HG03432 (cell line): ENCODE measurements around the gene RUVBL1.

ENCODE experiments used
- ATAC-seq: cut with Tn5 transposase; IDR thresholded peaks from one replicate; pipeline ENCODE4 v1.9.1; 2021; ENCODE audit warnings: mild to moderate bottlenecking, moderate library complexity; ENCODE audit not compliant: unreplicated experiment

The RUVBL1 gene

DNA sequence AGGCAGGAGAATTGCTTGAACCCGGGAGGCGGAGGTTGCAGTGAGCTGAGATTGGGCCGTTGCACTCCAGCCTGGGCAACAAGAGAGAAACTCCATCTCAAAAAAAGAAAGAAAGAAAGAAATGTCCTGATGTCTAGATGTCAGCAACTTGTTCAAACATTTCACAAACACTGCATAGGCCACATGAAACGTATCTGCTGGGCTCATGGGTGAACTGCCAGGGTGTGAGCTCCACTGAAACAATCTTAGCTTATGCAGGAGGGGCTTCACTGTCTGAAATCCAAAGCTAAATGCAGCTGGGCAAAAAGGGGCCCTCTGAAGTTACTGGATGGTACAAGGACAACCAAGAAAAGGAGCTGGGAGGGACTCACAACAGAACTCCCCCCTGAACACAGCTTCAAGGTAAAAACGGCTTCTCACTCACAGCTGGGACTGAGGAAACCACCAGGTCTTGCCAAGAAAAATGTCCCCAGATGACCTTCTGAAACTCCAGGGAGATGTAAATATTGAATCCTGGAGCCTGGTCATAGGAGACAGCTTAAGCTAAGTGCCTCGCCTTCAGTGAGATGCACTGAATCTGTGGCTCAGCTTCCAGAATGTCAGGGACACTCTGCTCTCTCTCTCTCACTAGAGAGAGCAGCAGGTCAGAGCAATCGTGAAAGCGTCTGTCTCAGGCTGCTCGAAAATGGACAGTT, 39.5 kb downstream of the RUVBL1 start:
- ATAC-seq, result no peak

- ATAC-seq, result no peak
Observed at GRCh38 chr3:128083396-128083795, 40.2 kb downstream of the RUVBL1 start.

DNA sequence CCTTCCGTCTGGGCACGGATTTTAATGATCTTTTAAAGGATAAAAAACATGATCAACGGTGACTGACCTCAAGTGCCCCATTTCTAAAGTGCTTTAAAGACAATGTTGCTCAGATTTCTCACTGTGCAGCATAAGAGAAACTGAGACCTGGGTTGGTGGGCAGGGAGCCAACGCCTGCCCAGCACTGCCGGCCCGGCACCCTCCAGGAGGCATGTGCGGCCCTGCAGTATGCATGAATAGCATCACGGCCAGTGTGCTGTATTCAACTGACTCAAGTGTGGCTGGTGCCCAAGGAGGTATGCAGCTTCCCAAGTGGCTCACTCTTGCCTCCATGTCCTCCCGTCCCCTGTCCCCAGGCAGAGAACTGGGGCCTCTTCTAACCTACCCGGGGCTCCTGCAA, 41.1 kb downstream of the RUVBL1 start:
- ATAC-seq, result no peak

DNA sequence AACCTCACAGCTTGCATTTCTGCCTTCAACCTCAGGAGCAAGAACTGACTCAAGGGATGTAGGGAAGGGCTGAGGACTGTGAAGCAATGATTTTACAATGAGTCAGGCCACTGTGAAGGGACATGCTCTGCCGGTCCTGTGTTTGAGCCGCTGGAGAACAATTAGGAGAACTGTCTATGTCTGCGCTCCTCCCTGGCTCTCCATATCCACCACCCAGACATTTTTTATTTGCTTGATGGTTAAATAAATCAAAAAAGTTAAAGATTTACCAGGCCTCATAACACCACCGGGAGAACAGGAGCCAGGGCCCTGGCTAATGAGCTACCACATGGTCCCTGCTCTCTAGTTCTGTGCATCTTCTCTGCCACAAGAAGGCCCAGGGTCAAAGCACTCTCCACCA, 41.8 kb downstream of the RUVBL1 start:
- ATAC-seq, result no peak

DNA sequence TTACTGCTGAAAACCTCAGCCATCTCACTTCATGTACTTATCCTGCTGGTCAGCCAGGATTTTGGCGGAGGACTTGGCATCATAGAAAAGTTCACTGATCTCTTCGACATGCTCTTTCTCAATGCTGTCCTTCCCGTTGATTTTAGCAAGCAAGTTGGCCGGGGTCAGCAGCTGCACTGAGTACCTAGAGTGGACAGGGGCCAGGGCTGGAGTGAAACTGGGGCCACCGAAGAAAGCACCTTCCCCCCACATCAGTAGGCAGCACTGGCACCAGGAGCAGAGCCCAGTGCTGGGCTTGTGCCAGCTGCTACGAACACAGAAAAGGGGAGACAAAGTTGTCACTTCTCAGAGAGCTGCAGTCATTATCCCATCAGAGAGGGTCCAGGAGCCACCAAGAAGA, 42.4 kb downstream of the RUVBL1 start:
- ATAC-seq, result no peak

DNA sequence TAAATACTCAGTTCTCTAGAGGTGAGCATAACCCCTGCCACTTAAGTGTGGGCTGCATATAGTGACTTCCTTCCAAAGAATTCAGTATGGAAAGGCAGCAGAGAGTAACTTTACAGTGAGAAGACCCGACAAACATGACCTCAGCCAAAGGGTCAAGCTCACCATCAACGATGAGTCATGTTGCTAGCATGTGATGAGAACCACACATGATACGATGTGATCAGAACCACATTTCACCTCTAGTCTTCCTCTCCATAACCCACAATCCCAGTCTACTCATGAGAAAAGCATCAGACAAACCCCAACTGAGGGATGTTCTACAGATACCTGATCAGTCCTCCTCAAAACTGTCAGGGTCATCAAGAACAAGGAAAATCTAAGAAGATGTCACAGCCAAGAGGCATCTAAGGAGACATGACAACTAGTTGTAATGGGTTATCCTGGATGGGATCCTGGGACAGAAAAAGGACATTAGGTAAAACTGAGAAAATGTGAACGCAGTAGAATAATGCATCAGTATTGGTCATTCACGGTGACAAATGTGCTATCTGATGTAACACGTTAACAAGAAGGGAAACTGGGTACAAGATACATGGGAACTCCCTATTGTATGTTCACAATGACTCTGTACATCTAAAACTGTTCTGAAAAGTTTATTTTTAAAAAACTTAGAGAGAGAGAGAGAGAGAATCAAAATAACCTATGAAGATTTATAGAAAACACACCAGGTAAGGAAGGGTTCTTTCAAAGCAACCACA, 43.1 kb downstream of the RUVBL1 start:
- no peak for ATAC-seq

- ATAC-seq, result no peak
Observed at GRCh38 chr3:128079823-128080222, 43.8 kb downstream of the RUVBL1 start.

DNA sequence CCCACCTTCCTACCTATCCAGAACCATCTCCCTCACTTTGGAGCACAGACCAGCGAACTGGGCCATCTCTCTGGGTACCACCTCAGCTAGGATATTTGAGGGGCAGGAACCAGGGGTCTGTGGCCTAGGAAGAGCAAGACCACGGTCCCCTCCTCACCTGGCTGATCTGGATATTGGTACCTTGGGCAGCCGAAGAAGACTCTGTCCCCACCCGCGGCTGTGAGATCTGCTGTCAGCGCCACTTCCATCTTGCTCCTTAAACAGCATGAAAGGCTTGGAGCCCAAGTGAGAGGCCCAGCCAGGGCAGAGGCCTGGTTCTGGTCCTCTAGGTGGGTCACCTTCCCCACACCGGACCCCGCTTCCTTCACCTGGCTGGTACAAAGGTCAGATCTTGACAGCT, 44.7 kb downstream of the RUVBL1 start:
- ATAC-seq, result no peak

- no peak for ATAC-seq
Observed at GRCh38 chr3:128078322-128078721, 45.3 kb downstream of the RUVBL1 start.

GRCh38 chr3:128077665-128078064, 45.9 kb downstream of the RUVBL1 start:
- ATAC-seq, result no peak

- ATAC-seq, result no peak
Observed at GRCh38 chr3:128077202-128077624, 46.4 kb downstream of the RUVBL1 start.

- no peak for ATAC-seq
Observed at GRCh38 chr3:128076483-128077201, 47.0 kb downstream of the RUVBL1 start.

DNA sequence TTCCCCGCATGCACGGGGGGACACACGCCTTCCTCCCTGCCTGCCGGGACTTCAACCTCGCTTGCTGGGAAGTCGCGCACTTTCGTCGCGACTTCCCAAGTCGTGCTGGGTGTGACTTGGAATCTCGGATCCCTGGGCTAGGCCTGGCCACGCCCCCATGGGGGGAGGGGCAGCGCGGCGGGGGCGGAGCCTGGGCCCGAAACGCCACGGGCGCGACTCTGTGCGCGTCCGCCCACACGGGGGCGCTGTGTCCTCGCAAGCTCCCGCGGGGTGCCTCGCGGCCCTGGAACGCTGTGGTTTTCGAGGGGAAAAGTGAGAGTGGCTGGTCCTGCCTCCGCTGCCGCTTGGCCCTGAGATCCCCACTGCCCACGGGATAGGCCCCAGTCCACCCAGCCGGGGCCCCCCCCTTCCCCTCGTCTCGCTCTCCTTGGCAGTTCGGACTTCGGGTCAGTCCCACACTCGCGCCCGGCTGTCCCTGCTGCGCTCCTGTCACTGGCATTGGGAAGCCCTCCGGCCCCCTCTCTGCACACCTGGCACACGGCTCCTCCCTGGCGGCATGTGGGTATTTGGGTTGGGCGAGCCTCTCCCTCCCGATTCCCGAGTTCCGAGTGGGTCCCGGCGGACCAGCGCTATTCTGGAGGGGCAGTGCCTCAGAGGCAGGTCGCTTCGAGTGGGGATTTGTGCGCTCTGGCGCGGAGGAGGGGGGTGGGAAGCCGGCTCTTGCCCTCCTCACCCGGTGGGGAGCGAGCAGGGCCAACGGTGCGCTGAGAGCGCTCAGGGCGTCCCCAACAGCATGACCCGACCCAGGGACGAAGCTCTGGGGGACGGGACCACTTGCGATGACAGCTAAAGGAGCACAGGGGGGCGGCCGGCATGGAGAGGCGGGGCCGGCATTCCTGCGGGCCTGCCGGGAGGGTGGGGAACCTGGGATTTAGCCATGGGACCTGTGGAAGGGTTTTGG, 47.8 kb downstream of the RUVBL1 start:
- ATAC-seq, result peak; percentile 70

GRCh38 chr3:128074851-128075521, 48.6 kb downstream of the RUVBL1 start:
- ATAC-seq, result no peak

- ATAC-seq, result no peak
Observed at GRCh38 chr3:128073807-128074206, 49.8 kb downstream of the RUVBL1 start.

GRCh38 chr3:128073185-128073725, 50.4 kb downstream of the RUVBL1 start:
- ATAC-seq, result no peak

- ATAC-seq, result no peak
Observed at GRCh38 chr3:128072454-128073184, 51.0 kb downstream of the RUVBL1 start.

DNA sequence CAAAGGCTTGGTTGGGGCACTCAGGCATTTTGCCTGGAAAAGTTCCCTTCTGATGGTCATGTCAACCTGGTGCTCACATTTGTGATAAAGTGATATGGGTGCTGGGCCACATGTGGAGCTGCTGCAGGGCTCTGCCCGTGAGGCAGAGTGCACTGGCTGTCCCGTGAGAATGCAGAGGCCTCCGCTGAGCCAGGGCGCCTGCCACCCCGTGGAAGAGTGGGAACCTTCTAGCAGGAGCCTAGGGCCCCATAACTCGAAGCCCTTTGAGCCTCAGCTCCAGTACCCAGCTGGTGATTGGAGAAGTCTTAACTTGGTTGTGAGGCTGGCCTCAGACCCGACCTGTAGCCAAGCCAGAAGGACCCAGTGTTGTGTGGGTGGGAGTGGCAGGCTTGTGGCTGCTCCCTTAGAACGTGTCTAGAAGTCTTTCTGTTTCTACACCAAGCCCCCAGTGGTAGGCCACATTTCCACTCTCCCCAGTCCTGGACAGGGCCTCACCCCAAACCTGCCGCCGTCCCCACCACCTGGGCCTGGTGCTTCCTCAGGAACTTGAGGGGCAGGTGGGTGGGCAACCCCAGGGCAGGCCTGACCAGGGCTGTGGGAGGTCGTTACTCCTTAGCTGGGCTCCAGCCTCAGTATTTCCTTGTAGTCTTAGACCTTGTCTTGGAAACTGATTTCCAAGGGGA, 51.7 kb downstream of the RUVBL1 start:
- ATAC-seq, result no peak
